HG03460 (cell line): Measurements from ENCODE around the gene USP17L26.
"Not testable (repeated sequence)": the region's sequence is repeated elsewhere in the genome, so short reads cannot be mapped to it uniquely, and the experiment has no call there.

Experiments
- ATAC-seq: cut with Tn5 transposase; IDR thresholded peaks from one replicate; pipeline ENCODE4 v1.9.1; 2021; ENCODE audit not compliant: unreplicated experiment

USP17L26 gene

GRCh38 chr4:9334358-9334757 is at the start of gene USP17L26:
Gene USP17L26 (plus strand): TSS chr4:9334658. CDS start chr4:9334658, 0 bp downstream.
- ATAC-seq = not testable (repeated sequence)

GRCh38 chr4:9324191-9324590 is 10.3 kb upstream of the USP17L26 start:
- ATAC-seq = not testable (repeated sequence)

GRCh38 chr4:9324865-9325264 is 9.6 kb upstream of the USP17L26 start, which contains the start of gene USP17L24:
Gene USP17L24 (plus strand): TSS chr4:9325165. CDS start chr4:9325165, 0 bp downstream.
- not testable (repeated sequence) for ATAC-seq

GRCh38 chr4:9329611-9330010 is 4.8 kb upstream of the USP17L26 start, which contains the start of gene USP17L25:
Gene USP17L25 (plus strand): TSS chr4:9329911. CDS start chr4:9329911, 0 bp downstream.
- ATAC-seq = not testable (repeated sequence)

- not testable (repeated sequence) for ATAC-seq
Observed at GRCh38 chr4:9339103-9339502, 4.6 kb downstream of the USP17L26 start, which contains the start of gene USP17L5. Gene USP17L5 (plus strand): TSS chr4:9339403. CDS start chr4:9339403, 0 bp downstream.

GRCh38 chr4:9343848-9344247 is 9.4 kb downstream of the USP17L26 start, which contains the start of gene USP17L27:
Gene USP17L27 (plus strand): TSS chr4:9344148. CDS start chr4:9344148, 0 bp downstream.
- not testable (repeated sequence) for ATAC-seq

GRCh38 chr4:9348593-9348992 is 14.1 kb downstream of the USP17L26 start, which contains the start of gene USP17L28:
Gene USP17L28 (plus strand): TSS chr4:9348893. CDS start chr4:9348893, 0 bp downstream.
- not testable (repeated sequence) for ATAC-seq

GRCh38 chr4:9350866-9351265 is 16.4 kb downstream of the USP17L26 start:
- not testable (repeated sequence) for ATAC-seq

- ATAC-seq = not testable (repeated sequence)
Observed at GRCh38 chr4:9353338-9353737, 18.9 kb downstream of the USP17L26 start, which contains the start of gene USP17L29. Gene USP17L29 (plus strand): TSS chr4:9353638. CDS start chr4:9353638, 0 bp downstream.

GRCh38 chr4:9362829-9363228 is 28.4 kb downstream of the USP17L26 start, which contains the start of gene USP17L30:
Gene USP17L30 (plus strand): TSS chr4:9363129. CDS start chr4:9363129, 0 bp downstream.
- ATAC-seq = not testable (repeated sequence)

GRCh38 chr4:9379881-9380280 is 45.4 kb downstream of the USP17L26 start:
- ATAC-seq = not testable (repeated sequence)

GRCh38 chr4:9381012-9381534 is 46.6 kb downstream of the USP17L26 start:
- ATAC-seq = not testable (repeated sequence)

GRCh38 chr4:9384126-9384525 is 49.7 kb downstream of the USP17L26 start:
- ATAC-seq = no peak
